Measurements from ENCODE around the gene DNAJA3. TPM values are rescaled to one million over a fixed set of nuclear protein-coding genes. Genes with fewer than 3 reads are reported as not detected.
A peak's percentile ranks its signal among the peaks of the same experiment; 100 is the strongest.

Gene DNAJA3
- total and polyA plus RNA-seq, 4 experiments from 2014 or later, result 52.4 to 71.1 (median 61.5) TPM

GRCh38 chr16:4415538-4416199 is 10.0 kb upstream of the DNAJA3 start:
- peaks cover 0 to 2% (median 0%) of the 10 kb centered on the region in 8 donors for H3K9me3 Mint-ChIP-seq
- peak overlapping the region; percentile 91 to 99 (median 98) for H3K4me3 Mint-ChIP-seq
- peak; percentile 76 to 83 (median 81) for DNase-seq
- Histone ChIP-seq H3K9me3 (ENCODE audit: control insufficient read depth in 1 of 2, low read length in 2 of 2) (no peaks in the 10 kb centered on the region), H3K27me3 (ENCODE audit: insufficient read depth, low read length) (no peaks in the 10 kb centered on the region), H3K36me3 (ENCODE audit: insufficient read depth, low read length) (peaks cover 22% of the 10 kb centered on the region), H3K27ac (ENCODE audit: low read depth, low read length) (peak overlapping the region; percentile 95), H3K4me3 (ENCODE audit: low read length in 2 of 2) (peak overlapping the region; percentile 75 to 81), H3K4me1 (ENCODE audit: insufficient read depth, low read length) (peaks cover 44% of the 10 kb centered on the region)
- peak overlapping the region; percentile 86 to 100 (median 99) for H3K27ac Mint-ChIP-seq
- intact Hi-C loops (cut with micrococcal nuclease), result loop anchor here (1.0 to 2.0 kb wide), 4 partner anchors 10 to 201 kb away; partner anchors contain the start of genes DNAJA3, HMOX2 and TFAP4
- H3K36me3 Mint-ChIP-seq, result peaks cover 19 to 38% of the 10 kb centered on the region in 2 donors
- ChIA-PET POLR2A (ENCODE audit: partially characterized antibody) (interaction anchor here (0.7 to 5.2 kb wide), 24 partner anchors 10 to 1133 kb away, joined by 3 to 54 read pairs (median 6); partner anchors contain the start of genes CDIP1, DNAJA3, HMOX2 and MGRN1), CTCF (ENCODE audit: partially characterized antibody) (interaction anchor here (0.8 to 5.3 kb wide), 6 partner anchors 10 to 132 kb away, joined by 3 to 50 read pairs (median 6); no protein-coding TSS in a partner anchor)
- no peaks in the 10 kb centered on the region for H3K27me3 Mint-ChIP-seq
- peaks cover 30 to 53% (median 42%) of the 10 kb centered on the region in 4 donors for H3K4me1 Mint-ChIP-seq

GRCh38 chr16:4416200-4417032 is 9.3 kb upstream of the DNAJA3 start, which contains the start of gene CORO7:
Gene CORO7 (minus strand): TSS chr16:4416596. CDS start chr16:4416518, 78 bp downstream.
- H3K36me3 Mint-ChIP-seq, result peaks cover 12 to 32% of the 10 kb centered on the region in 2 donors

DNA sequence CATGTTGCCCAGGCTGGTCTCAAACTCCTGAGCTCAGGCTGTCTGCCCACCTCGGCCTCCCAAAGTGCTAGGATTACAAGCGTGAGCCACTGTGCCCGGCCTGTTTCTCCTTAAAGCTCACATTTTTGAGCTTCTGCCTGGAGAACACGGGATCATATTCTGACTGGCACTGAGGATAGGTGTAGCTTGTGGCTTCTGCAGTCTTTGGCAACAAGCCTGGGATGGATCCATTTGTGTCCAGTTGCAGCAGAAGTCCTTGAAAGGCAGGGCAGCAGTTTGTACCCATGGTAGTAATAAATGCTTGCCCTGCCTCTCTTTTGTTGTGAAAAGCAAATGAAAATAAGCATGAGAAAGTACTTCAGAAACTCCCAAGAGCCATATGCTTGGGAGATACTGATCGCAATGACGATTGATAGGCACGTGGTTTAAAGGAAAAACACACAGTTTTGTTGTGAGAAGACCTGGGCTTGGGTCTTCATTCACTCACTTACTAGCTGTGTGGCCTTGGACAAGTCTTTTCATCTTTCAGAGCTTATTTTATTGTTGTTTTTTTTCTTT is 6.2 kb upstream of the DNAJA3 start:
- DNase-seq, result no peak
- Mint-ChIP-seq H3K9me3 (peaks cover 0 to 2% (median 0%) of the 10 kb centered on the region in 8 donors), H3K27me3 (no peaks in the 10 kb centered on the region), H3K36me3 (peaks cover 5 to 13% of the 10 kb centered on the region in 2 donors), H3K4me1 (peaks cover 11 to 26% (median 17%) of the 10 kb centered on the region in 4 donors), H3K27ac (peak overlapping the region in 3 of 7 donors; percentile 4 to 76 (median 36)), H3K4me3 (no peak overlapping the region)
- no peak overlapping the region for H3K27ac ChIP-seq (ENCODE audit: low read depth, low read length)
- ChIA-PET POLR2A (ENCODE audit: partially characterized antibody) (interaction anchor here (1.1 to 1.4 kb wide), 2 partner anchors 17 to 119 kb away, joined by 3 to 6 read pairs; partner anchors contain the start of gene CDIP1), CTCF (ENCODE audit: partially characterized antibody) (interaction anchor here (0.6 to 1.8 kb wide), 4 partner anchors 17 to 807 kb away, joined by 3 to 6 read pairs (median 3); no protein-coding TSS in a partner anchor)
- peaks cover 12% of the 10 kb centered on the region for H3K4me1 ChIP-seq (ENCODE audit: insufficient read depth, low read length)
- intact Hi-C loops (cut with micrococcal nuclease), result no loop called here
- no peak overlapping the region for H3K4me3 ChIP-seq (ENCODE audit: low read length in 2 of 2)
- no peaks in the 10 kb centered on the region for H3K27me3 ChIP-seq (ENCODE audit: insufficient read depth, low read length)
- no peaks in the 10 kb centered on the region for H3K9me3 ChIP-seq (ENCODE audit: control insufficient read depth in 1 of 2, low read length in 2 of 2)
- H3K36me3 ChIP-seq (ENCODE audit: insufficient read depth, low read length), result no peaks in the 10 kb centered on the region

More at GRCh38 chr16:4416200-4417032, 9.3 kb upstream of the DNAJA3 start, which contains the start of gene CORO7:
- Histone ChIP-seq H3K4me1 (ENCODE audit: insufficient read depth, low read length) (peaks cover 38% of the 10 kb centered on the region), H3K4me3 (ENCODE audit: low read length in 2 of 2) (peak within 1 kb of the TSS; percentile 75 to 81), H3K9me3 (ENCODE audit: control insufficient read depth in 1 of 2, low read length in 2 of 2) (no peaks in the 10 kb centered on the region), H3K36me3 (ENCODE audit: insufficient read depth, low read length) (peaks cover 16% of the 10 kb centered on the region), H3K27me3 (ENCODE audit: insufficient read depth, low read length) (no peaks in the 10 kb centered on the region), H3K27ac (ENCODE audit: low read depth, low read length) (peak within 1 kb of the TSS; percentile 95)
- Mint-ChIP-seq H3K4me1 (peaks cover 26 to 49% (median 37%) of the 10 kb centered on the region in 4 donors), H3K27ac (peak within 1 kb of the TSS; percentile 94 to 100 (median 99)), H3K4me3 (peak within 1 kb of the TSS; percentile 91 to 99 (median 98)), H3K27me3 (no peaks in the 10 kb centered on the region), H3K9me3 (peaks cover 0 to 2% (median 0%) of the 10 kb centered on the region in 8 donors)
- DNase-seq, result peak; percentile 99 to 100 (median 100)
- intact Hi-C loops (cut with micrococcal nuclease), result loop anchor here (1.0 kb wide), 3 partner anchors 9 to 200 kb away; partner anchors contain the start of genes DNAJA3 and HMOX2
- POLR2A ChIA-PET (ENCODE audit: partially characterized antibody), result interaction anchor here (0.7 to 5.2 kb wide), 28 partner anchors 10 to 1134 kb away, joined by 3 to 54 read pairs (median 5); partner anchors contain the start of genes CDIP1, DNAJA3, HMOX2 and NMRAL1
- CTCF ChIA-PET (ENCODE audit: partially characterized antibody), result interaction anchor here (0.8 to 5.3 kb wide), 10 partner anchors 11 to 162 kb away, joined by 3 to 50 read pairs (median 4); no protein-coding TSS in a partner anchor

DNA sequence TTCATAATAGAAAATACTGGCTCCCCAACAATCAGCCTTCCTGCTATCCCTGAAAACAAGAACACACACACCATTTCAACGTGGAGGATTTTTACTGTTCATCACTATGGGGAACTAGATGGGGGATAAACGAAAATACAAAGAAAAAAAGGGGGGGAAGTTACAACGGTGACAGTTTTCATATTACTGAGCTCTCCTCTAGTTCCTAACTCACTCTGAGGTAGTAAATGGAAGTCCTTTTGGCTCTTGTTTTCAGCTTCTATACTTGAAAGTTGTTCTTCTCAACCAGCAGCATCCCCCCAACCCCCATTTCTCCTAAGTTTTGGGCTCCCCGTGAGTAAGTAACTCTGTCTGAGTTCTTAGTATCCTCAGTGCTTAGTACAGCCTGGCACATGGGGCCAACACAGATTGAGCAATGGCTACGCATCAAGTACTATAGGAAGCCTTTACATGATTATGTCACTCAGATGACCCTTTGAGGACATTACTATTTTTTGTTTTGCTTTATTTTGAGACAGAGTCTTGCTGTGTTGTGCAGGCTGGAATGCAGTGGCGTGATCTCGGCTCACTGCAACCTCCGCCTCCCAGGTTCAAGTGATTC is 5.1 kb upstream of the DNAJA3 start:
- intact Hi-C loops (cut with micrococcal nuclease), result no loop called here
- peak overlapping the region in 2 of 7 donors; percentile 37 to 85 for H3K27ac Mint-ChIP-seq
- H3K4me3 ChIP-seq (ENCODE audit: low read length in 2 of 2), result no peak overlapping the region
- H3K27me3 ChIP-seq (ENCODE audit: insufficient read depth, low read length), result no peaks in the 10 kb centered on the region
- no peaks in the 10 kb centered on the region for H3K36me3 ChIP-seq (ENCODE audit: insufficient read depth, low read length)
- peaks cover 7 to 26% (median 12%) of the 10 kb centered on the region in 4 donors for H3K4me1 Mint-ChIP-seq
- no peaks in the 10 kb centered on the region for H3K9me3 Mint-ChIP-seq
- ChIA-PET POLR2A (ENCODE audit: partially characterized antibody) (no interaction called here), CTCF (ENCODE audit: partially characterized antibody) (interaction anchor here (1.7 kb wide), 1 partner anchor 18 kb away, joined by 5 read pairs; no protein-coding TSS in a partner anchor)
- DNase-seq, result no peak
- no peaks in the 10 kb centered on the region for H3K27me3 Mint-ChIP-seq
- H3K9me3 ChIP-seq (ENCODE audit: control insufficient read depth in 1 of 2, low read length in 2 of 2), result no peaks in the 10 kb centered on the region
- H3K4me3 Mint-ChIP-seq, result no peak overlapping the region
- H3K27ac ChIP-seq (ENCODE audit: low read depth, low read length), result no peak overlapping the region
- peaks cover 6% of the 10 kb centered on the region for H3K4me1 ChIP-seq (ENCODE audit: insufficient read depth, low read length)
- H3K36me3 Mint-ChIP-seq, result peaks cover under 1 to 9% of the 10 kb centered on the region in 2 donors

DNA sequence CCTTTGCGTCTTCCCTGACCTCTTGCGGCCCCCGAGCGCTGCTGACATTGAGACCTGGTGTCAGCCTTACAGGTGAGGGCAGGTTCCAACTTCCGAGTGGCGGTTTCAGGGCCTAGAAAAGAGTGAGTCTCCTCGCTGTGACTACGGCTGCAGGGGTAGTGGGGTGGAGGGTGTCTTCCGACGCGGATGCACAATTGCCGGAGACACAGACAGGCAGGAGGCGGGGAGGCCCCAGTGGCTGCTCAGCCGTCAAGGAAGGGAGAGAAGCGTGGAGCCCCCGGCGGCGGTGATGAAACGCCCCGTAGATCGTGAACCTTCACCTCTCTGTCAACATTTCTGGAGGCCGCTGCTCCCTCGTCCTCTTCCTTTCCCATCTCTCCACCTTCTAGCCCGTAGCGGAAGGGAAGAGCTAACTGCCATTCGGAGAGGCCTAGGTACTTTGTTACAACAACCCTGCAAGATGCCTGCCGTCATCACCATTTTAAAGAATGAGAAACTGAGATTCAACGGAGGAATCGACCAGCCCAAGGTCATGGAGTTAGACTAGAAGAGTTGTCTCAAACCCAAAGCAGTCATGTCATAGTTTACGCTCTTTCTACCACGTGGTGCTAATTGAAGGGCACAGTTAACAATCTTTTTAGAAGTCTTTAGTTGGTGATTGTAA is 485 bp downstream of the DNAJA3 start:
- H3K36me3 Mint-ChIP-seq, result peaks cover 0 to 23% of the 10 kb centered on the region in 2 donors
- H3K27me3 Mint-ChIP-seq, result no peaks in the 10 kb centered on the region
- H3K4me1 Mint-ChIP-seq, result peaks cover 16 to 36% (median 25%) of the 10 kb centered on the region in 4 donors
- H3K27me3 ChIP-seq (ENCODE audit: insufficient read depth, low read length), result no peaks in the 10 kb centered on the region
- H3K27ac ChIP-seq (ENCODE audit: low read depth, low read length), result peak overlapping the region; percentile 98
- H3K4me3 ChIP-seq (ENCODE audit: low read length in 2 of 2), result peak overlapping the region; percentile 98 to 99
- no peaks in the 10 kb centered on the region for H3K36me3 ChIP-seq (ENCODE audit: insufficient read depth, low read length)
- H3K9me3 ChIP-seq (ENCODE audit: control insufficient read depth in 1 of 2, low read length in 2 of 2), result no peaks in the 10 kb centered on the region
- ChIA-PET CTCF (ENCODE audit: partially characterized antibody) (no interaction called here), POLR2A (ENCODE audit: partially characterized antibody) (interaction anchor here (1.2 to 4.6 kb wide), 4 partner anchors 9 to 79 kb away, joined by 3 to 52 read pairs (median 5); partner anchors contain the start of genes CORO7 and HMOX2)
- H3K4me1 ChIP-seq (ENCODE audit: insufficient read depth, low read length), result peaks cover 28% of the 10 kb centered on the region
- DNase-seq, result peak in 1 of 5 donors; percentile 89
- H3K9me3 Mint-ChIP-seq, result no peaks in the 10 kb centered on the region
- H3K27ac Mint-ChIP-seq, result peak overlapping the region; percentile 98 to 100 (median 100)
- peak overlapping the region; percentile 92 to 98 (median 98) for H3K4me3 Mint-ChIP-seq
- intact Hi-C loops (cut with micrococcal nuclease), result no loop called here

Measured in CD4-positive, alpha-beta memory T cell (primary cell).